Vagina (tissue), 2 donors: ENCODE measurements around the gene PRPF19. TPM values are rescaled to one million over a fixed set of nuclear protein-coding genes. Genes with fewer than 3 reads are reported as not detected.

ENCODE experiments used
- DNase-seq, 2 donors: peaks; one replicate each; pipeline ENCODE4 v3.0.0-alpha.2; 2017; ENCODE audit errors: extremely low spot score in 2 of 2
- H3K27ac ChIP-seq: fragments of 200-600 bp; sonication (generic); one replicate; pipeline ENCODE4 v1.5.1; 2019
- H3K27me3 ChIP-seq: fragments of 200-600 bp; sonication (generic); one replicate; pipeline ENCODE4 v1.5.1; 2019
- H3K36me3 ChIP-seq, 2 donors: fragments of 200-600 bp; sonication (generic); one replicate each; pipeline ENCODE4 v1.5.1; 2017 to 2019
- H3K4me1 ChIP-seq: fragments of 200-600 bp; sonication (generic); one replicate; pipeline ENCODE4 v1.5.1; 2019
- H3K4me3 ChIP-seq, 2 donors: fragments of 200-600 bp; sonication (generic); 1 replicate in 1 of 2; 2 replicates in 1 of 2; pipeline ENCODE4 v1.5.1; 2016 to 2019
- H3K9me3 ChIP-seq: fragments of 200-600 bp; sonication (generic); one replicate; pipeline ENCODE4 v1.5.1; 2019
- CTCF ChIP-seq, 3 experiments: fragments of 450-650 bp in 2 of 3; fragments of 200-600 bp in 1 of 3; sonication (generic) in 1 of 3; IDR thresholded peaks; one replicate each; pipeline ENCODE4 v1.5.1; 2017 to 2019; ENCODE audit warnings: antibody characterized with exemption in 3 of 3, mild to moderate bottlenecking in 2 of 3, moderate library complexity in 2 of 3
- POLR2A ChIP-seq, 2 donors: fragments of 450-650 bp; IDR thresholded peaks; one replicate each; pipeline ENCODE4 v1.6.1; 2017; ENCODE audit warnings: antibody characterized with exemption in 2 of 2, mild to moderate bottlenecking in 2 of 2, moderate library complexity in 2 of 2
- POLR2AphosphoS5 ChIP-seq, 2 donors: sonication (generic); formaldehyde crosslinking; IDR thresholded peaks; one replicate each; pipeline ENCODE4 v1.9.0; 2017; ENCODE audit warnings: antibody characterized with exemption in 2 of 2, mild to moderate bottlenecking in 2 of 2, low read depth in 1 of 2; ENCODE audit not compliant: insufficient read depth in 1 of 2
- intact Hi-C: fragments of 100-400 bp; cut with DNase I; formaldehyde crosslinking; loops from one replicate; pipeline ENCODE4 v1.15.1; 2023
- total RNA-seq: library from RNA; depleted of rRNA; stranded (reverse); fragments of >200 nt; gene quantifications from one replicate; pipeline ENCODE4 v1.2.3, GENCODE V29; 2016

Gene PRPF19
- total RNA-seq, 1 donor from 2014 or later = 54.0 TPM

GRCh38 chr11:60858731-60859464 lies 47.5 kb downstream of the PRPF19 start:
- intact Hi-C loops = no loop called here
- Histone ChIP-seq H3K27ac (no peak overlapping the region), H3K36me3 (no peaks in the 10 kb centered on the region), H3K4me1 (no peaks in the 10 kb centered on the region), H3K4me3 (no peak overlapping the region), H3K27me3 (no peaks in the 10 kb centered on the region), H3K9me3 (no peaks in the 10 kb centered on the region)
- TF ChIP-seq POLR2A (IDR thresholded peaks at IDR 0.05) (no peak), POLR2AphosphoS5 (IDR thresholded peaks at IDR 0.05; ENCODE audit: insufficient read depth in 1 of 2, low read depth in 1 of 2) (no peak), CTCF (IDR thresholded peaks at IDR 0.05) (no peak)
- DNase-seq = no peak

GRCh38 chr11:60858236-60858635 lies 48.1 kb downstream of the PRPF19 start:
- no peak for TF ChIP-seq CTCF (IDR thresholded peaks at IDR 0.05)
- TF ChIP-seq POLR2A (IDR thresholded peaks at IDR 0.05) = no peak
- TF ChIP-seq POLR2AphosphoS5 (IDR thresholded peaks at IDR 0.05; ENCODE audit: insufficient read depth in 1 of 2, low read depth in 1 of 2) = no peak
- Histone ChIP-seq H3K27ac (no peak overlapping the region), H3K4me3 (no peak overlapping the region), H3K36me3 (no peaks in the 10 kb centered on the region), H3K4me1 (no peaks in the 10 kb centered on the region), H3K27me3 (no peaks in the 10 kb centered on the region), H3K9me3 (no peaks in the 10 kb centered on the region)
- no peak for DNase-seq
- intact Hi-C loops = no loop called here

- H3K27me3 ChIP-seq = no peaks in the 10 kb centered on the region
- no peak for TF ChIP-seq POLR2A (IDR thresholded peaks at IDR 0.05)
- no peak for TF ChIP-seq POLR2AphosphoS5 (IDR thresholded peaks at IDR 0.05; ENCODE audit: insufficient read depth in 1 of 2, low read depth in 1 of 2)
- TF ChIP-seq CTCF (IDR thresholded peaks at IDR 0.05) = no peak
- DNase-seq = no peak
- intact Hi-C loops = no loop called here
- H3K36me3 ChIP-seq = no peaks in the 10 kb centered on the region
- no peak overlapping the region for H3K27ac ChIP-seq
- no peaks in the 10 kb centered on the region for H3K4me1 ChIP-seq
- H3K9me3 ChIP-seq = no peaks in the 10 kb centered on the region
- no peak overlapping the region for H3K4me3 ChIP-seq
Measured at GRCh38 chr11:60857378-60858232, 48.8 kb downstream of the PRPF19 start.

- DNase-seq = no peak
- Histone ChIP-seq H3K4me1 (no peaks in the 10 kb centered on the region), H3K27ac (no peak within 1 kb of the TSS), H3K36me3 (peaks cover 0 to 6% of the 10 kb centered on the region in 2 donors), H3K27me3 (no peaks in the 10 kb centered on the region), H3K9me3 (no peaks in the 10 kb centered on the region), H3K4me3 (no peak within 1 kb of the TSS)
- intact Hi-C loops = no loop called here
- no peak for TF ChIP-seq POLR2A (IDR thresholded peaks at IDR 0.05)
- TF ChIP-seq POLR2AphosphoS5 (IDR thresholded peaks at IDR 0.05; ENCODE audit: insufficient read depth in 1 of 2, low read depth in 1 of 2) = no peak
- TF ChIP-seq CTCF (IDR thresholded peaks at IDR 0.05) = no peak
Measured at GRCh38 chr11:60855726-60856633, 50.4 kb downstream of the PRPF19 start, which contains the start of gene PTGDR2. Gene PTGDR2 (minus strand): TSS chr11:60855950. CDS start chr11:60853722, 2,228 bp downstream.
